ENCODE measurements around the gene KXD1.
"Not testable (repeated sequence)": the region's sequence is repeated elsewhere in the genome, so short reads cannot be mapped to it uniquely, and the experiment has no call there.

KXD1 gene, protein sequence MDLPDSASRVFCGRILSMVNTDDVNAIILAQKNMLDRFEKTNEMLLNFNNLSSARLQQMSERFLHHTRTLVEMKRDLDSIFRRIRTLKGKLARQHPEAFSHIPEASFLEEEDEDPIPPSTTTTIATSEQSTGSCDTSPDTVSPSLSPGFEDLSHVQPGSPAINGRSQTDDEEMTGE

GRCh38 chr19:18557411-18558201 lies at the start of gene KXD1:
Gene KXD1, plus strand, starts transcription at chr19:18557870. Its CDS starts 4,187 bp downstream, at chr19:18562057.
- peak; percentile 76 for FAIRE-seq

GRCh38 chr19:18508585-18508984 lies 49.1 kb upstream of the KXD1 start:
- FAIRE-seq: no peak

GRCh38 chr19:18510216-18510615 lies 47.5 kb upstream of the KXD1 start:
- no peak for FAIRE-seq

- FAIRE-seq: no peak
These were observed 43.8 kb upstream of the KXD1 start for GRCh38 chr19:18513868-18514267.

DNA sequence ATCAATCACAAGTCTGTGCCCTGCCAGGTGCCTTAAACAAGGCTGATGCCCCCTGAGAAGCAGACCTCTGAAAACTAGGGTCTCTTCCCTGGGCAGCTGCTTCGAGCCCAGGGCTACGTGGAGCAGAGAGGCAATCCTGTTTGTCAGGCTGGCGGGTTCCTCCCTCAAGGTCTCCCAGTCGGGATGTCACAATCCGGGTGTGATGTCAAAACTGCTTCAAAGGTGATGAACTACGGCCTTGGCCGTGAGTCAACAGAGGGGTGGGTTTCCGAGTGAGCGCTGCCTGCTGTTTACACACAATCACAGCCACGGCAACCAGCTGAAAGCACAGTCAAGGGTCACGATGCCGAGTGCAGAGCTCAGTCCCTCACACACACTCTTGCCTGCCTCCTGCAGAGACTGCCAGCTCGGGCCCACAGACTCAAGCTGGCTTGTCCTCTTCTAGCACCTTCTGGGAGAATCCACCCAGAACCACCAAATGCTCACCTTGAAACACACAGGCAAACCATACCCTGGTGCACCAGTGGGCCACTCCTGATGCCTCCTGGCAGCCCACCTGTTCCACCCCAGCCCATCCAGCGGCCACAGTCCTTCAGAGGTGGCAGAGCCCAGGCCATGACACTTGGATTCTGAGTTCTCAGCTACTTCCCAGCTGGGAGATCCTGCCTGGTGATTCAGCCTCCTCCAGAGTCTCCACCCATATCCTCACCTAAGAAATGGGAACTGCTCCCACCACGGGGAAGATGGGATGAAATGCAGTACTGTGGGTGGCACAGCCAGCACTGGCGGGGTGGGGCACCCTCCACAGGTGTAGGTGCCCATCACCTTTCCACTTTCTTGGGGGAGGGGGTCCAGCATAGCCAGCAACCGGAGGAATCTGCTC lies 42.6 kb upstream of the KXD1 start:
- FAIRE-seq: no peak

GRCh38 chr19:18515959-18516358 lies 41.7 kb upstream of the KXD1 start:
- no peak for FAIRE-seq

- FAIRE-seq: no peak
These were observed 40.1 kb upstream of the KXD1 start for GRCh38 chr19:18517606-18518005.

- FAIRE-seq: no peak
These were observed 39.0 kb upstream of the KXD1 start for GRCh38 chr19:18518639-18519038.

DNA sequence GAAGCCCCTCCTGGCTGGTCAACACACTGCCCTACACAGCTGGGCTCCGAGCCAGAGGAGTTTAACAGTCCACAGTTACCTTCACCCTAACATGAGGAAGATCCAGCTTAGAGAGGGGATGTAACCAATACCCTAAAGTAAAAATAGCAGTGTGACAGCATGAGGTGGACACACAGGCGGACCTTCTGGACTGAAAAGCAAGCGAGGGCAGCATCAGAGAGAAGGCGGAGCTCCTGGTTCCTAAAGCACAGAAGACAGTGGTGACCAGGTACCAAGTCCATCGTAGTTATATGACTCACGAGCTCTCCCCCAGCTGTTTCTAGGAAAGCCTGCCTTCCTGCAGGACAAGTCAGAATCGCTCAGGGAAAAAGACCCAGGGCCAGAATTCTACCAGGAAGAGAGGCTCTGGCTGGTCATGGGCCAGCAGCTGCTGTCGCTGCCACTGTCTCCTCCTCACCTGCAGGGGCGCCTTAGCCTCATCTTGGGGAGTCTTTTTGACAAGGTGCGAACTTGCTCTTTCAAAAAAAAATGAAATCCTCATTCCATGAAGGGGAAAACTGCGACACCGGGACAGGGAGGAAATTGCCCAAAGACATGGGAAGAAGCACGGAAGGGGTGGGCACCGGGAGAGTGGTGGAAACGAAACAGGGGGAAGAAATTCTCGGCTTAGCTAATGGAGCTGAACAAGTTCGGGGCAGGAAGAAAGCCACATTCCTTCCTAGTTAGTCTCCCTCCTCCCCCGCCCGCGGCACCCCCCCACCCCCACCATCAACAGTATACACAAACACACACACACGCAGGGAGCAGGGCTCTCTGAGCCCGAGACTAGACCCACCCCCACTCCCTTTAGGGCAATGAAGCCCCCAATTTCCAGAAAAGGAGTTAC lies 37.5 kb upstream of the KXD1 start:
- FAIRE-seq: no peak

- FAIRE-seq: no peak
These were observed 36.6 kb upstream of the KXD1 start for GRCh38 chr19:18520848-18521691.

DNA sequence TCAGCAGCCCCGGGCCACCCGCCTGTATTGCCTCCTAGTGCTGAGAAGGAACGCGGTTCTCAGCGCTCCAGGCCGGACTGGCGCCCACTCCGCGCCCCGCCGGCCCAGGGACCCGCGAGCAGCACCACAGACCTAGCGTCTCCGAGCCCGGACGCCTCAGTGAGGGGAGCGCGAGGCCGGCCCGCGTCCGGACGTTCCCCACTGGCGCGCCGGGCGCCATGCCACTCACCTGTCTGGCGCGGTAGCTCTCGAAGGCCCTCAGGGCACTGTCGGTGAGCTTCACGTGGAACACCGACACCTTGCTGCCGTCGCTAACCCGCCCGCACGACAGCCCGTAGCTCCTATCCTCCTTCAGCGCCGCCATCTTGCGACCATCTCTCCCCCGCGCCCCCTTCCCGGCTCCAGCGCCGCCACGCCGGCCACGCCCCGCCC lies 36.0 kb upstream of the KXD1 start, which contains the start of gene ELL:
ELL (minus strand) TSS at position 379 of the 432 bp plus-strand sequence; CDS start at position 364, 15 bp downstream.
- no peak for FAIRE-seq

GRCh38 chr19:18522124-18522861 lies 35.4 kb upstream of the KXD1 start:
- peak; percentile 97 for FAIRE-seq

GRCh38 chr19:18522862-18523440 lies 34.7 kb upstream of the KXD1 start:
- FAIRE-seq: not testable (repeated sequence)

DNA sequence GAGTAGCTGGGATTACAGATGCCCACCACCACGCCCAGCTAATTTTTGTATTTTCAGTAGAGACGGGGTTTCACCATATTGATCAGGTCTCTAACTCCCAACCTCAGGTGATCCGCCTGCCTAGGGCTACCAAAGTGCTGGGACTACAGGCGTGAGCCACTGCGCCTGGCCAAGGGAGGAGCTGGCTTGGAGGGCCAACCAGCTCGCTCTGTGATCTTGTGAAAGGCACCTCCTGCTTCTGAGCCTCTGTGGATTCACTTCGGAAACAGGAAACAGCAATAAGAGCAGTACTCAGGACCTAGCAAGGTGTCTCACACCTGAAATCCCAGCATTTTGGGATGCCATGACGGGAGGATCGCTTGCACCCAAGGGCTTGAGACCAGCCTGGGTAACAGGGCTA lies 33.8 kb upstream of the KXD1 start:
- FAIRE-seq: no peak

DNA sequence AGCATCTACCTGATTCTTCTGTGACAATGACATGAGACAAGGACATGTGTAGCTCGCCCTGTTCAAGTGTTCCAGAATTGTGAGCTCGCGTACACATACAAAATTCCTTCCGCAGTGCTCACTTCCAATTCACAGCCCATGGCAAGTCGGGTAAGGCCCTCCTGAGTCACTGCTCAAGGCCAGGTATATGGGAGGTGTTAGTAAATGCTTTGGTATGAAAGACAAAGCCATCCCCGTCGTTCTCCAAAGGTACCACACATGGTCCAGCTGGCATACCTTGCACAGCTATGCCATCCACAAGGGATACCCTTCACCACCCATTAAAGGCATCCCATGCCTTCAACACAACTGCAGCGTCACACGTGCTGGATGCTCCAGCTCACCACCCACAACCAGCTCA lies 31.4 kb upstream of the KXD1 start:
- FAIRE-seq: no peak

DNA sequence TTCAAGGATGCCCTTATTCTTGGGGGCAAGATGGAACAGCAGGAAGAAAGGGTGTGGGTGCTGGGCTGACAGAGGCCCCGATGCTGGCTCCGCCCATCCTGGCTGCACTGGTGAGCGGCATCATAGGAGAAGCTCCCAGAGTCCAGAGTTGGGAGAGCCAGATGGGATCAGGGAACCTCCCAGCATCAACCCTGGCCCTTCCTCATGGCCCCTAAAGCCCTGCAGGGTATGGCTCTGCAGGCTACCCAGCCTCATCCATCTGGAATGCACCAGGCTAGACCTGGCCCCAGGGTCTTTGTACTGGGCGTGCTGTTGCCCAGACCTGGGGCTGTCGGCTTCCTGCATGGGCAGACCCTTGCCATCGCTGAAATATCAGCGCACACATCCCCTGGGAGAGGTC lies 27.9 kb upstream of the KXD1 start:
- FAIRE-seq: no peak

DNA sequence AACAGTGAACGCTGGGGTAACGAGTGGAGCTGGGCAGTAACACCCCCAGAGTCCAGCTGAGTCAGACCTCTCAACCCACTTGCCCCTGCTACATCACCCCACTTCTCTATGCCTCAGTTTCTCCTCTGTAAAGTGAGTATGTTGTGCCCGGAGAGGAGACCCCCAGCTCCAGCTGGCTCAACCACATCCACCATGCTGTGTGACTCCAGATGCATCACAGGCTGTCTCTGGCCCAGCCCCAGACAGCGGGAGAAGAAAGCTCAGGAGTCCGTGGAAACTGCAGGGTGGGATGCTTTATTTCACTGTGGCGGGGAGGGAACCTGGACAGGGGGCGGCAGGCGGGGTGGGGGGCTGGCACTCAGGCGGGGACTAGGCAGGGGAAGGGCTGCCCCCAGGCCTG lies 26.2 kb upstream of the KXD1 start:
- FAIRE-seq: no peak

DNA sequence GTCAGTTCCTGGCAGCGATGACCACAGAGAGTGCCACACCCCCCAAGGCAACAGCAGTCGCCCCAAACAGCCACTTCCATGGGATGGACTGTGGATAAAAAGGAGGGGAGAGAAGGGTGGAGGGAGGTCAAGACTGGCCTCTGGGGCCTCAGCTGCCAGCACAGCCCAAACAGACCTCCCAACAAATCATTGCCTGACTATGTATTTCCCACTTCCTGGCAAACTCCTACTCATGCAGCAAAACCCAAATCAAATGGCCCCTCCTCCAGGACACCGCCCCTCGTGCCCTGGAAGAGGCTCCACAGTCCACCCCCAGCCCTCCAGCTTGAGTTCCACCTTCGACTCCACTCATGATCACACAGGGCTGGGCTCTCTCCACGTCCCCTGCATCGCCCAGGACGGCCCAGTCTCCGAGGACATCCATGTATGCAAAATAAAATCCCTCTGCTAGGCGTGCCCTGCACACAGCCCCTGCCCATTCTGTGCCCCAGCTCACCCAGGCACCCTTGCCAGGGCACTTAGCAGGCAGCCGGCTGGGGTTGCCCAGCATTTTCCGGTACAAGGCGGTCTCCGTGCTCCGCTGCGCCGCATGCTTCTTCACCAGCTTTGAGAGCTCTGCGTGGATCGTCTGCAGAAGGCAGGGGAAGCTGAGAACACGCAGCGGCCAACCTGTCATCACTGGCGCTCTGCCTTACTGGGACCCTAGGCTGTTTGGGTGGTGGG lies 25.3 kb upstream of the KXD1 start:
- no peak for FAIRE-seq

DNA sequence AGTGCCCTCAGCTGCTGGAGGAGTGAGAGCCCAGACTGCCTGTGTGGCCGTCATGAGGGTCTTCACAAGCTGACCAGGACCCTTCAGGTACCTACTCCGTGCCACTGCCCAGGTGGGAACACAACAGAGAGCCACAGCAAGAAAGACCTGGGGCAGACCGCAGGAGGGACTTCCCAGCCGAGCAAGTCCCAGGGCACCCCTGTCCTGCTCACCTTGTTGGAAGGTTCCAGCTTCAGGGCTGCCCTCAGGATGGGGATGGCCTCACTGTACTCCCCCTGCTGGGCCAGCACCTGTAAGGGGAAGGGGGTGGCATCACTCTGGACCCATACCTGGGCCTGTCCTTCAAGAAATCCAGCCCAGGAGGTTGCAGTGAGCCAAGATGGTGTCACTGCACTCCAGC lies 24.6 kb upstream of the KXD1 start:
- no peak for FAIRE-seq

DNA sequence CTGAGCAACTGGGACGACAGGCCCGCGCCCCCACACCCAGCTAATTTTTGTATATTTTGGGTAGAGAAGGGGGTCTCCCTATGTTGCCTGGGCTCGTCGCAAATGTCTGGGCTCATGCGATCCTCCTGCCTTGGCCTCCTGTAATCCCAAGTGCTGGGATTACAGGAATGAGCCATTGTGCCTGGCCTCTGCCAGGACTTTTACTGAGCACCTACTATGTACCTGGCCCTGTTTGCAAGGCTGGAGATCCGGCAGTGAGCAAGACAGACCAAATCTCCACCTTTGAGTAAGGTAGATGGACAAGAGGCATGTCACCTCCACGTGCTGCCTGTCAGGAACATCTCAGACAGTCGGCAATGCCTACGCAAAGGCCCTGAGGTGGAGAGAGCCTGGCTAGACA lies 21.2 kb upstream of the KXD1 start:
- no peak for FAIRE-seq

Data from TTC549 (cell line).